Fibroblast of pulmonary artery (primary cell): ENCODE results near the gene ANO1.

Experiments used
- DNase-seq: peaks from one replicate; pipeline ENCODE4 v3.0.0-alpha.2; 2010; ENCODE audit warnings: low read depth
- H3K4me3 ChIP-seq: replicated peaks from 2 replicates; pipeline ENCODE4 v1.5.1; 2011; ENCODE audit warnings: low read depth, mild to moderate bottlenecking, control low read depth, low read length, moderate library complexity
- CTCF ChIP-seq: IDR thresholded peaks from 2 replicates; pipeline ENCODE4 v1.5.1; 2011; ENCODE audit warnings: mild to moderate bottlenecking, control low read depth, low read length, inconsistent platforms; ENCODE audit errors: missing control alignments

The ANO1 gene

GRCh38 chr11:70063121-70063520 lies 15.0 kb upstream of the ANO1 start:
- no peak for DNase-seq
- TF ChIP-seq CTCF = no peak
- no peak overlapping the region for H3K4me3 ChIP-seq

- no peak for TF ChIP-seq CTCF
- no peak overlapping the region for H3K4me3 ChIP-seq
- DNase-seq = no peak
Observed at GRCh38 chr11:70063555-70063954, 14.6 kb upstream of the ANO1 start.

GRCh38 chr11:70064008-70064725 lies 13.9 kb upstream of the ANO1 start:
- DNase-seq = no peak
- H3K4me3 ChIP-seq = no peak overlapping the region
- TF ChIP-seq CTCF = no peak

GRCh38 chr11:70064726-70065317 lies 13.3 kb upstream of the ANO1 start:
- H3K4me3 ChIP-seq = no peak overlapping the region
- no peak for TF ChIP-seq CTCF
- DNase-seq = no peak

GRCh38 chr11:70065318-70066135 lies 12.6 kb upstream of the ANO1 start:
- TF ChIP-seq CTCF = no peak
- no peak for DNase-seq
- H3K4me3 ChIP-seq = no peak overlapping the region

GRCh38 chr11:70066136-70066520 lies 12.0 kb upstream of the ANO1 start:
- no peak overlapping the region for H3K4me3 ChIP-seq
- no peak for TF ChIP-seq CTCF
- no peak for DNase-seq
